ENCODE data around the gene HSPB2. TPM values are rescaled to one million over a fixed set of nuclear protein-coding genes. Genes with fewer than 3 reads are reported as not detected.
A peak's percentile ranks its signal among the peaks of the same experiment; 100 is the strongest.

Gene HSPB2
- total RNA-seq (10 to 100 TPM in 1 of 7 donors, 1 to 10 TPM in 4, under 1 TPM in 1, not detected in 1; 0.34 to 10.3 (median 7.6) TPM), polyA plus RNA-seq (10 to 100 TPM in 1 of 2 donors, 1 to 10 TPM in 1; 5.0 to 11.8 TPM)
- long read RNA-seq, donor 1, transcript HSPB2-201 (2 exons, 1,335 nt), result major isoform, 10 of 10 reads
- long read RNA-seq, donor 1, partial matches to known transcripts, result 0 of 10 reads
- long read RNA-seq, donor 1, other reads (novel, unspliced or antisense), result 0 of 10 reads
- long read RNA-seq, donor 2, partial matches to known transcripts, result 0 of 3 reads
- long read RNA-seq, donor 2, other reads (novel, unspliced or antisense), result 0 of 3 reads
- long read RNA-seq, donor 3, transcript HSPB2-201 (2 exons, 1,335 nt), result major isoform, 22 of 23 reads
- long read RNA-seq, donor 3, partial matches to known transcripts, result 0 of 23 reads
- long read RNA-seq, donor 3, other reads (novel, unspliced or antisense), result 1 of 23 reads

GRCh38 chr11:111912535-111912934 lies at the start of gene HSPB2:
TSS of gene HSPB2 (plus strand) at chr11:111912734. CDS start at chr11:111912830, 96 bp downstream.
- Histone ChIP-seq H3K4me1 (ENCODE audit: insufficient read depth) (peaks cover 11% of the 10 kb centered on the region), H3K27ac (peak within 1 kb of the TSS; percentile 90 to 94), H3K36me3 (no peaks in the 10 kb centered on the region), H3K27me3 (no peaks in the 10 kb centered on the region), H3K4me3 (peak within 1 kb of the TSS; percentile 58), H3K9me3 (no peaks in the 10 kb centered on the region)
- intact Hi-C loops (cut with DNase I), result loop anchor here in 2 of 4 donors (2.0 to 5.0 kb wide), 2 partner anchors 14 to 35 kb away; partner anchors contain the start of genes CFAP68 (in 2 of the 2) and FDXACB1 (in 2 of the 2)
- TF ChIP-seq POLR2A (IDR thresholded peaks at IDR 0.05) (no peak), EP300 (IDR thresholded peaks at IDR 0.05) (no peak)
- TF ChIP-seq, protein P1, sequence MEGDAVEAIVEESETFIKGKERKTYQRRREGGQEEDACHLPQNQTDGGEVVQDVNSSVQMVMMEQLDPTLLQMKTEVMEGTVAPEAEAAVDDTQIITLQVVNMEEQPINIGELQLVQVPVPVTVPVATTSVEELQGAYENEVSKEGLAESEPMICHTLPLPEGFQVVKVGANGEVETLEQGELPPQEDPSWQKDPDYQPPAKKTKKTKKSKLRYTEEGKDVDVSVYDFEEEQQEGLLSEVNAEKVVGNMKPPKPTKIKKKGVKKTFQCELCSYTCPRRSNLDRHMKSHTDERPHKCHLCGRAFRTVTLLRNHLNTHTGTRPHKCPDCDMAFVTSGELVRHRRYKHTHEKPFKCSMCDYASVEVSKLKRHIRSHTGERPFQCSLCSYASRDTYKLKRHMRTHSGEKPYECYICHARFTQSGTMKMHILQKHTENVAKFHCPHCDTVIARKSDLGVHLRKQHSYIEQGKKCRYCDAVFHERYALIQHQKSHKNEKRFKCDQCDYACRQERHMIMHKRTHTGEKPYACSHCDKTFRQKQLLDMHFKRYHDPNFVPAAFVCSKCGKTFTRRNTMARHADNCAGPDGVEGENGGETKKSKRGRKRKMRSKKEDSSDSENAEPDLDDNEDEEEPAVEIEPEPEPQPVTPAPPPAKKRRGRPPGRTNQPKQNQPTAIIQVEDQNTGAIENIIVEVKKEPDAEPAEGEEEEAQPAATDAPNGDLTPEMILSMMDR (IDR thresholded peaks at IDR 0.05), result no peak
- peak; percentile 41 to 69 (median 67) for DNase-seq
- WGBS, 3 donors, result 3 to 5% (median 3%) methylated on average over 15 to 26 of the region's 26 CpGs

GRCh38 chr11:111870113-111870512 lies 42.4 kb upstream of the HSPB2 start:
- Histone ChIP-seq H3K4me3 (no peak overlapping the region), H3K27me3 (no peaks in the 10 kb centered on the region), H3K27ac (no peak overlapping the region), H3K4me1 (ENCODE audit: insufficient read depth) (peaks cover 3% of the 10 kb centered on the region), H3K9me3 (no peaks in the 10 kb centered on the region), H3K36me3 (no peaks in the 10 kb centered on the region)
- DNase-seq, result no peak
- intact Hi-C loops (cut with DNase I), result loop anchor here in 3 of 4 donors (5.0 to 10.0 kb wide), 3 partner anchors 107 to 215 kb away; partner anchors contain the start of genes SDHD (in 1 of the 3) and TIMM8B (in 1 of the 3)
- no peak for TF ChIP-seq POLR2A (IDR thresholded peaks at IDR 0.05)
- TF ChIP-seq, protein P1 (IDR thresholded peaks at IDR 0.05), result no peak
- TF ChIP-seq EP300 (IDR thresholded peaks at IDR 0.05), result no peak
- 89 to 97% (median 89%) methylated on average over 1 of the region's 1 CpG for WGBS, 3 donors

- no peaks in the 10 kb centered on the region for H3K9me3 ChIP-seq
- H3K36me3 ChIP-seq, result no peaks in the 10 kb centered on the region
- H3K27me3 ChIP-seq, result no peaks in the 10 kb centered on the region
- no peak for DNase-seq
- peaks cover 3% of the 10 kb centered on the region for H3K4me1 ChIP-seq (ENCODE audit: insufficient read depth)
- peak overlapping the region; percentile 94 for H3K4me3 ChIP-seq
- TF ChIP-seq EP300 (IDR thresholded peaks at IDR 0.05), result no peak
- TF ChIP-seq, protein P1 (IDR thresholded peaks at IDR 0.05), result no peak
- no peak for TF ChIP-seq POLR2A (IDR thresholded peaks at IDR 0.05)
- intact Hi-C loops (cut with DNase I), result loop anchor here in 3 of 4 donors (5.0 to 10.0 kb wide), 3 partner anchors 107 to 214 kb away; partner anchors contain the start of genes SDHD (in 1 of the 3) and TIMM8B (in 1 of the 3)
- peak overlapping the region in 1 of 2 donors; percentile 85 for H3K27ac ChIP-seq
These were observed 42.0 kb upstream of the HSPB2 start for GRCh38 chr11:111870522-111870885.

- Histone ChIP-seq H3K27ac (peak within 1 kb of the TSS; percentile 47 to 85), H3K4me1 (ENCODE audit: insufficient read depth) (peaks cover 3% of the 10 kb centered on the region), H3K4me3 (peak within 1 kb of the TSS; percentile 94), H3K27me3 (no peaks in the 10 kb centered on the region), H3K36me3 (no peaks in the 10 kb centered on the region), H3K9me3 (no peaks in the 10 kb centered on the region)
- TF ChIP-seq, protein P1 (IDR thresholded peaks at IDR 0.05), result no peak
- TF ChIP-seq POLR2A (IDR thresholded peaks at IDR 0.05) (no peak), EP300 (IDR thresholded peaks at IDR 0.05) (no peak)
- 0 to 1% (median 0%) methylated on average over 26 to 51 of the region's 51 CpGs for WGBS, 3 donors
- intact Hi-C loops (cut with DNase I), result loop anchor here in 3 of 4 donors (5.0 to 10.0 kb wide), 3 partner anchors 106 to 214 kb away; partner anchors contain the start of genes SDHD (in 1 of the 3) and TIMM8B (in 1 of the 3)
- DNase-seq, result peak; percentile 86 to 93 (median 89)
These were observed 41.4 kb upstream of the HSPB2 start, which contains the start of gene ALG9 for GRCh38 chr11:111870886-111871692. TSS of gene ALG9 (minus strand) at chr11:111871581. CDS start at chr11:111871482, 99 bp downstream.

Measured in ovary (tissue), 10 donors.